NCI-H2171 treated with DMSO at 0.1 percent for 48 hours (cell line): ENCODE results near the gene RASEF.
A peak's percentile ranks its signal among the peaks of the same experiment; 100 is the strongest.
"Not testable (repeated sequence)": the region's sequence is repeated elsewhere in the genome, so short reads cannot be mapped to it uniquely, and the experiment has no call there.

Source experiments
- DNase-seq: peaks from one replicate; lab custom pipeline; 2025; lab: John Stamatoyannopoulos, UW

The RASEF gene

GRCh38 chr9:83062651-83063527, at the start of gene RASEF:
Gene RASEF (minus strand): TSS chr9:83063142. CDS start chr9:83062867, 275 bp downstream.
- DNase-seq: peak; percentile 68

GRCh38 chr9:83111169-83111568, 48.2 kb upstream of the RASEF start:
- no peak for DNase-seq

DNA sequence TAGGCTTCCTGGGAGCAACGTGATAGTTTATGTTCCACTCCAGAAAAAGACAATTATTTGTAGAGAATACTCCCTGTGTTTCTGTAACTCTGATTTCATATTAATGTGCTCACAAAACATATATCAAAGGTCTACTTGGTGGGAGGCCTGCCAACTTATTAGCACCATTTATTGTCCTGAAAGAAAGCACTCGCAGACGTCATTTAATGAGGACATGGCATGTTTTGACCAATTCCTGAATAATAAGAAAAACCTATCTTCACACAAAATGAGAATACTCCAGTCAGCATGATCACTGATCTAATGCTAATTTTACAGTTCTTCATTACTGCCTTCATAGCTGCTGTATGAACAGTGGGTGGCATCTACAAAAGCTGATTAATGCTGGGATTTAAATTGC, 46.4 kb upstream of the RASEF start:
- no peak for DNase-seq

- DNase-seq: no peak
These were observed 45.3 kb upstream of the RASEF start for GRCh38 chr9:83108208-83108607.

- no peak for DNase-seq
These were observed 43.8 kb upstream of the RASEF start for GRCh38 chr9:83106772-83107171.

DNA sequence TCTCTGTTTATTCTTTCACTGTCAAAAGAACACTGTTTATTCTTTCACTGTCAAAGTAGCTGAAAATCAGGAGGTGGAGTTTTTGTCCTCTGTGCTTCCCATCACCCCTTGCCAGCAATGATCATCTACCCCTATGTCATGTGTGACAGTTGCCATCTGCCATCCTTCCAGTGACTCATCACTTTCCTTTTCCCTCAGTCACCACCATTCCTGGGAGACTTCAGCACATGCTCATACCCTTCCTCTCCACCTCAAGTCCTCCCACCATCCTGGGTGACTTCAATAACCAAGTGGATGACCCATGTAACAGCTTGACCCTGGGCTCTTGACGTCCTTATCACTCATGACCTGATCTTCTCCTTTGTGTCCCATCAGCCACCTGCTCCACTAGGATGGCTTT, 43.3 kb upstream of the RASEF start:
- peak; percentile 81 for DNase-seq

- DNase-seq: no peak
These were observed 34.7 kb upstream of the RASEF start for GRCh38 chr9:83097633-83098032.

DNA sequence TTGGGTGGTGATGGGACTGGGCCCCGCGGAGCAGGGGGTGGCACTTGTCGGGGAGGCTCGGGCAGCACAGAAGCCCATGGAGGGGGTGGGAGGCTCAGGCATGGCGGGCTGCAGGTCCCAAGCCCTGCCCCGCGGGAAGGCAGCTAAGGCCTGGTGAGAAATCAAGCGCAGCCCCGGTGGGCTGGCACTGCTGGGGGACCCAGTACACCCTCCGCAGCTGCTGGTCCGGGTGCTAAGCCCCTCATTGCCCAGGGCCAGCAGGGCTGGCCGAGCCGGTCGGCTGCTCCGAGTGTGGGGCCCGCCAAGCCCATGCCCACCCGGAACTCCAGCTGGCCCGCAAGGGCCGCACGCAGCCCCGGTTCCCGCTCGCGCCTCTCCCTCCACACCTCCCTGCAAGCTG, 30.4 kb upstream of the RASEF start:
- DNase-seq: not testable (repeated sequence)

- no peak for DNase-seq
These were observed 18.9 kb upstream of the RASEF start for GRCh38 chr9:83081846-83082245.

DNA sequence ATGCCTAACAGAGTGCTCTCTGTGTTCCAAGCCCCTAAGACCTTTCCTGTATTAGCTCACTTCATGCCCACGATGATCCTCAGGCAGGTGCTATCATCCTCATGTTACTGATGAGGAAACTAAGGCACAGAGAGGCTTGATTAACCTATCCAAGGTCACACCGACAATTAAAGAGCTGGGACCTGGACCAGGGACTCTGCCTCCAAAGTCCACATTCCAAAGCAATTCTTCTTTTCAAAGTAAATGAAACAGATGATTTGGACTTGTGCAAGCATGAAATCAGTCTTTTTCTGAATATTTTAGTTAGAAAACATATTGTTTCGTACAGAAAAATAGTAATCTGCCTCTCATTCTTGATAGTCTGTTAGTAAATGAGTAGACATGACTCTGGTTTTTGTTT, 18.1 kb upstream of the RASEF start:
- no peak for DNase-seq

DNA sequence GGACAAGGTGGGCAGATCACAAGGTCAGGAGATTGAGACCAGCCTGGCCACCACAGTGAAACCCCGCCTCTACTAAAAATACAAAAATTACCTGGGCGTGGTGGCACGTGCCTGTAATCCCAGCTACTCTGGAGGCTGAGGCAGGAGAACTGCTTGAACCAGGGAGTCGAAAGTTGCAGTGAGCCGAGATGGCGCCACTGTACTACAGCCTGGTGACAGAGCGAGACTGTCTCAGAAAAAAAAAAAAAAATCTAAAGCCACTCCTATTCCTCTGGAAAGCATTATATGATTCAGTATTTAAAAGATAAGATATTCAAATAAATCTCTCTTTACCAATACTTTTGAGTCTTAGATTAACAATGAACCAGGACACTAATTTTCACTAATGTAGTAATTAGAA, 13.0 kb upstream of the RASEF start:
- DNase-seq: not testable (repeated sequence)

DNA sequence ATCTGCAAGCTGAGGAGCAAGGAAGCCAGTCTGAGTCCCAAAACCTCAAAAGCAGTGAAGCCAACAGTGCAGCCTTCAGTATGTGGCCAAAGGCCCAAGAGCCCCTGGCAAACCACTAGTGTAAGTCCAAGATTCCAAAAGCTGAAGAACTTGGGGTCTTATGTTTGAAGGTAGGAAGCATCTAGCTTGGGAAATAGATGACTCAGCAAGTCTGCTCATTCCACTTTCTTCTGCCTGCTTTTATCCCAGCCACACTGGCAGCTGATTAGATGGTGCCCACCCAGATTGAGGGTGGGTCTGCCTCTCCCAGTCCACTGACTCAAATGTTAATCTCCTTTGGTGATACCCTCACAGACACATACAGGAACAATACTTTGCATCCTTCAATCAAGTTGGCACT, 9.6 kb upstream of the RASEF start:
- not testable (repeated sequence) for DNase-seq

GRCh38 chr9:83071626-83072025, 8.7 kb upstream of the RASEF start:
- DNase-seq: no peak

DNA sequence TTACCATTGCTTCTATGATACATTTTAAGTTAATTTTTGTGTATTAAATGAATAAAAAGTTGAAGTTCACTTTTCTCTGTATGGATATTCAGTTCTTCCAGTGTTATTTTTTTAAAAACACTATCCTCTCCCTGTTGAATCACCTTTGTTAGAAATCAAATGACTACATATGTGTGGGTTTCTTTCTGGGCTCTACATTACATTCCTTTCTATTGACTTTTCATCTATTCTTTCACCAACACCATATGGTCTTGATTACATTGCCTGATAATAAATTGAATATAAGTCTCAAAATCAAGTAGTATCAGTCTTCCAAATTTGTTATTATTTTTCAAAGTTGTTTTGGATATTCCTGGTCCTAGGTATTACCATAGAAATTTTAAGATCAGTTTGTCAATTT, 7.3 kb upstream of the RASEF start:
- peak; percentile 36 for DNase-seq

DNA sequence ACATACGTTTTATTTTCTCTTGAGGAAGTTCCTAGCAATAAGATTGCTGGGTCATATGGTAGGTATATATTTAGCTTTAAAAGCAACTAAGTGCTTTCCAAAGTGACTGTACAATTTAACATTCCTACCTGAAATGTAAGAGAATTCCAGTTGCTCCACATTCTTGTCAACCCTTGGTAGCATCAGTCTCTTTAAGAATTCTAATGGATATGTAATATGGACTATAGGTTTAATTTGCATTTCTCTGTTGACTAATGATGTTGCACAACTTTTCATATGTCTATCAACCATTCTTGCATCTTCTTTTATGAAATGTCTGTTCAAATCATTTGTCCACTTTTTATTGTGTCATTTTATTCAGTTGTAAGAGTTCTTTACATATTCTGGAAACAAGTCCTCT, 6.7 kb upstream of the RASEF start:
- no peak for DNase-seq

DNA sequence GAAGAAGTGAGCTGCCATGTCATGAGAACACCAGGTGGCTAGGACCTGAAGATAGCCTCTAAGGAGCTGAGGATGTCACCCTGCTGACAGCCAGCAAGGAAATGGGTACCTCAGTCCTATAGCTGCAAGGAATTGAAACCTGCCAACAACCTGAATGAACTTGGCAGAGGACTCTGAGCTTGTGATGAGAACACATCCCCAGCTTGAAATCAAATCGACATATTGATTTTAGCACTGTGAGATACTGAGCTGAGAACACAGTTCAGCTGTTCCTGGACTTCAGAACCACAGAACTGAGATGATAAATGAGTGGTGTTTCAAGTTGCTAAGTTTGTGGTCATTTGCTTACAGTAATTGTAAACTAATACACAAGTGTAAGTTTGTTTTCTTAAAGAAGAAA, 5.5 kb upstream of the RASEF start:
- no peak for DNase-seq

DNA sequence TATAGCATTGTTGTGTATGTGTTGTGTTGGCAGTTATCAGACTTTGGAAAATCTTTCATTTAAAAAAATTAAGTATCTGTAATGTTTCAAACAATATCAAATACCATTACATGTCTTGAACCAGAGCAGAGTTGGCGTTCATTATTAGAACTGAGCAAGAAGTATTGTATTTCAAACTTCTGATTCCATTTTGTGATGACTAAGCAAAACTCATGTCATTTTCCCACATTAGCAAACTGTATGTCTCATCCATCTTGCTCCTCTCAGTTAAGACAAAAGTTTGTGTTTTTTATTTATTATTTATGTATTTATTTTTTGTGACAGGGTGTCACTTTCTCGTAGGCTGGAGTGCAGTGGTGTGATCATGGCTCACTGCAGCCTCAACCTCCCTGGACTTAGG, 4.6 kb upstream of the RASEF start:
- DNase-seq: no peak

DNA sequence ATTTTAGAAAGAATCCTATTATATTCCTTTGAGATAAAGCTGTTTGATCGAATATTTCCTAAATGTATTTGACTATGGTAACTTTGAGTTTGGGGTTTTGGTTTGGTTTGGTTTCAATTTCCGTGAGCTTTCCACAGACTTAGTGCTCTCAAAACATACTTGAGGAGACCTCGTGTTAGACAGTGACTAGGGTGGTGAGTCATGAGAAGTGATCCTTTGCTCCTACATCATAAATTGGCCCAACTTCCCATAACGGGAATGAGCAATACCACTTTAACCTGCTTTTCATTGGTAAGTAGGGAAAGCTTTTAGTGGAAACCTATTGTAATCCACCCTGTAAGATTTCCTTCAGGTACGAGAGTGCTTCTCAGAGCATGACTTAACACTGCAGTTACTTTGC, 3.8 kb upstream of the RASEF start:
- DNase-seq: no peak

DNA sequence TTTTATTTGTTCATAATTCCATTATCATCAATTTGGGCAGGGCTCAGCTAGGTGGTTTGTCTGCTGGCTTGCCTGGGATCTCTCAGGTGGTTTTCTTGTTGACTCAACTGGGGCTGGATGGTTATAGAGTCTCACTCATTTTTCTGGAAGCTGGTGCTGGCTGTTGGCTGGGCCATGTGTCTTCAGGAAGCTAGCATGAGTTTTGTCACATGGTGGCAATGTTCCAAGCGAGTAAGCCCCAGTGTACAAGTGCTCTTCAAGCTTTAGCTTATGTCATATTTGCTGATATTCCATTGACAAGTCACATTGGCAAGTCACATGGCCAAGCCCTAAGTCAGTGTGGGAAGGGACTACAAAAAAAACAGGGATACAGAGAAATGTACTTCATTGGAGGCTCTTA, 2.3 kb upstream of the RASEF start:
- DNase-seq: no peak

GRCh38 chr9:83061990-83062650, 822 bp downstream of the RASEF start:
- DNase-seq: peak; percentile 51

DNA sequence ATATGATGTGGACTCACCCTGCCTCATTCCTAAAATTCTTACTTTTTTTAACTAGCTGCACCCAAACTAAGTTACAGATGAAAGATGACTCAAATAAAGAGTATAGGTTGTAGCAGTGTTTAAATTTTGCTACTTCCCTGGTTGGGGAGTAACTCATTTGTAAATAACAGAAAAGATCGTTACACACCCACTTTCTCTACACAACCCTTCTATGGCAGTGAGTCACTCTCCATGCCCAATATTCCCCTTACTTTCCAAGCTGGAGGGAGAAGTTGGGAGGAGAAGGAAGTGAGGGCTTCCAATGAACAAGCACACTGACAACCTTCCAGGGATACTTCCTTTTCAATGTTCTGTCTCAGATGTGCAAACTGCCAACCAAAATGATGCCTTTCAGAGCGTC, 1.9 kb downstream of the RASEF start:
- no peak for DNase-seq

DNA sequence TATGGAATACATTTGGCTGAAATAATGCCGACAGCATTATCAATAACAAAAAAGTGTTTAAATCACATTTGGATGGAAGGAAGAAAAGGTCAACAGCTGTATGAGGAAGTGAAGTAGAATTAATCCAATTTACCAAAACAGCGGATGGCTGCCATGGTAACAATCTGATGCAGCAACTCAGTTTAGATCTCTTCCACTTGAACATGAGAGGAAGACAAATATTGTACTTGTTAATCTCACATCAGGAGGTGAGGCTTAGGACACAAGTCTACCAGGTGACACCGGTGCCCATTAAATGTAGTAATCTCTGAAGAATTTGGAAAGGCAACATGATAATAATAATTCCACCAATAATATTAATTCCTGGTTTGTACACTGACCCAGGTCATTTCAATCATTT, 2.4 kb downstream of the RASEF start:
- DNase-seq: peak; percentile 81

- no peak for DNase-seq
These were observed 3.5 kb downstream of the RASEF start for GRCh38 chr9:83059417-83059816.

GRCh38 chr9:83056911-83057310, 6.0 kb downstream of the RASEF start:
- no peak for DNase-seq
